HG02642 (cell line): Measurements from ENCODE around the gene UGT1A4.

Source experiments
- ATAC-seq: cut with Tn5 transposase; IDR thresholded peaks from one replicate; pipeline ENCODE4 v1.9.1; 2021; ENCODE audit warnings: mild to moderate bottlenecking; ENCODE audit not compliant: unreplicated experiment, poor library complexity

The UGT1A4 gene

GRCh38 chr2:233779722-233780121 lies 61.2 kb downstream of the UGT1A4 start:
- ATAC-seq: no peak

GRCh38 chr2:233780771-233781170 lies 62.2 kb downstream of the UGT1A4 start:
- no peak for ATAC-seq

GRCh38 chr2:233789554-233789953 lies 71.0 kb downstream of the UGT1A4 start:
- no peak for ATAC-seq

GRCh38 chr2:233791151-233791882 lies 72.8 kb downstream of the UGT1A4 start:
- no peak for ATAC-seq

GRCh38 chr2:233791883-233792329 lies 73.4 kb downstream of the UGT1A4 start:
- ATAC-seq: no peak

GRCh38 chr2:233792720-233793119 lies 74.2 kb downstream of the UGT1A4 start:
- ATAC-seq: no peak

- ATAC-seq: no peak
Observed at GRCh38 chr2:233793465-233794127, 75.1 kb downstream of the UGT1A4 start.

GRCh38 chr2:233794128-233794658 lies 75.7 kb downstream of the UGT1A4 start:
- ATAC-seq: no peak

GRCh38 chr2:233795735-233796171 lies 77.2 kb downstream of the UGT1A4 start:
- ATAC-seq: no peak

- no peak for ATAC-seq
Observed at GRCh38 chr2:233796254-233796653, 77.7 kb downstream of the UGT1A4 start.

- ATAC-seq: no peak
Observed at GRCh38 chr2:233798335-233799086, 80.0 kb downstream of the UGT1A4 start.

- no peak for ATAC-seq
Observed at GRCh38 chr2:233799087-233799665, 80.6 kb downstream of the UGT1A4 start.

GRCh38 chr2:233799716-233800115 lies 81.2 kb downstream of the UGT1A4 start:
- no peak for ATAC-seq

- ATAC-seq: no peak
Observed at GRCh38 chr2:233800208-233800607, 81.7 kb downstream of the UGT1A4 start.

- ATAC-seq: no peak
Observed at GRCh38 chr2:233801357-233802131, 83.0 kb downstream of the UGT1A4 start.

GRCh38 chr2:233802132-233802815 lies 83.7 kb downstream of the UGT1A4 start:
- ATAC-seq: no peak

- ATAC-seq: no peak
Observed at GRCh38 chr2:233803292-233803911, 84.9 kb downstream of the UGT1A4 start.

GRCh38 chr2:233803994-233804393 lies 85.5 kb downstream of the UGT1A4 start:
- ATAC-seq: no peak
